Measurements from ENCODE around the gene RPL22L1. TPM values are rescaled to one million over a fixed set of nuclear protein-coding genes. Genes with fewer than 3 reads are reported as not detected.

The RPL22L1 gene
- total and polyA plus RNA-seq, 2 experiments from 2014 or later = 82.2 to 110 TPM

DNA sequence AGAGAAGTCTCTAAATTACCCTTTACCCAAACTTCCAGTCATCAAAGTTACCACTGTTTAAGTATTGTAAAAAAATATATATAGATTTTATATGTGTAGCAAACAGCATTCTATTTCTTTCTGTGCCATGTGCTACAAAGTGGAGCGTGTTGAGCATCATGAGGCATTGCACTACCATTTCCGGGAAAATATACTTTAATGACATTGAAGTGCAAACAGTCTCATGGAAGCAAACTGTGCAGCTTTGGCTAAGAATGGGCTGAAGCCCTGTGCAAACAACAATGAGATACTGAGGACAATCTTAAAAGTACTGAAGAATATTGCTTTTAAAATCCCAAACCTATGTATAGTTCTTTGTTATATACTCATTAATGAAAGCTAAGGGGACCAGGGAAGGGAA, 6.5 kb upstream of the RPL22L1 start:
- Histone ChIP-seq H3K4me2 (ENCODE audit: unreplicated experiment) (no peak overlapping the region), H3K4me3 (no peak overlapping the region), H3K4me1 (ENCODE audit: insufficient read depth) (no peaks in the 10 kb centered on the region), H3K27ac (no peak overlapping the region), H2AFZ (no peak overlapping the region), H3K36me3 (ENCODE audit: low read depth) (no peaks in the 10 kb centered on the region), H4K20me1 (ENCODE audit: insufficient read depth) (no peaks in the 10 kb centered on the region), H3K9ac (no peak overlapping the region), H3K79me2 (ENCODE audit: insufficient read depth) (no peaks in the 10 kb centered on the region), H3K9me2 (ENCODE audit: insufficient read depth) (no peaks in the 10 kb centered on the region), H3F3A (ENCODE audit: insufficient read depth) (no peaks in the 10 kb centered on the region), H3K9me3 (ENCODE audit: low read depth) (no peaks in the 10 kb centered on the region), H3K27me3 (replicated peaks; ENCODE audit: insufficient read depth) (no peaks in the 10 kb centered on the region)
- 69 to 77% methylated on average over 2 of the region's 2 CpGs for WGBS, 2 experiments (ENCODE audit: low coverage in 1 of 2, low lambda C conversion rate in 2 of 2, missing lambda C conversion rate in 2 of 2)
- in situ Hi-C loops (cut with MboI) = no loop called here
- no peak for TF ChIP-seq EZH2 (IDR thresholded peaks at IDR 0.05; ENCODE audit: insufficient read depth, poor library complexity, severe bottlenecking)
- TF ChIP-seq EZH2phosphoT487 (IDR thresholded peaks at IDR 0.05; ENCODE audit: insufficient read depth, low read depth) = no peak
- no peak for DNase-seq

DNA sequence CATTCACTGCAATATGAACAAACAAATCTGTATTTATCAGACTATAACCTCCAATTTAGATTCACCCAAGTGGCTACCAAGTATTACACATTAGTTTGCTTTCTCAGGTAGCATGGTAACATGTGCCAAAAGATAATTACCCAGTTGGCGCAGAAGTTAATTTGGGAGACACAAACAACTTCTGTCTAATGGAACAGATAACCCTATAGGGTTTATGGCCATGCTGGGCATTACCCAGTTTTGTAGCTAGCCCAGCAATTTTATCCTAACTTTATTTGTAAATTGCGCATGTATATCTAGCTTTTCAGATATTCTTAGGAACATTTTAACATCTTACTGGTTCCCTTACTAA, 780 bp downstream of the RPL22L1 start:
- Histone ChIP-seq H3K27me3 (replicated peaks; ENCODE audit: insufficient read depth) (no peaks in the 10 kb centered on the region), H3K27ac (peak overlapping the region; percentile 84), H3K79me2 (ENCODE audit: insufficient read depth) (peaks cover 27% of the 10 kb centered on the region), H3K36me3 (ENCODE audit: low read depth) (peaks cover 35% of the 10 kb centered on the region), H3K9me3 (ENCODE audit: low read depth) (no peaks in the 10 kb centered on the region), H3K9ac (peak overlapping the region; percentile 96), H3F3A (ENCODE audit: insufficient read depth) (peaks cover 48% of the 10 kb centered on the region), H4K20me1 (ENCODE audit: insufficient read depth) (peaks cover 7% of the 10 kb centered on the region; the same call in 1 of the 2 replicates), H3K4me3 (peak overlapping the region; percentile 91), H2AFZ (peak overlapping the region; percentile 92; the same call in 1 of the 2 replicates), H3K4me2 (ENCODE audit: unreplicated experiment) (peak overlapping the region; percentile 98), H3K9me2 (ENCODE audit: insufficient read depth) (no peaks in the 10 kb centered on the region), H3K4me1 (ENCODE audit: insufficient read depth) (peaks cover 26% of the 10 kb centered on the region)
- no peak for DNase-seq
- WGBS, 2 experiments (ENCODE audit: low coverage in 1 of 2, low lambda C conversion rate in 2 of 2, missing lambda C conversion rate in 2 of 2) = 0% methylated on average over 2 of the region's 2 CpGs
- TF ChIP-seq EZH2 (IDR thresholded peaks at IDR 0.05; ENCODE audit: insufficient read depth, poor library complexity, severe bottlenecking) (no peak), EZH2phosphoT487 (IDR thresholded peaks at IDR 0.05; ENCODE audit: insufficient read depth, low read depth) (no peak)
- in situ Hi-C loops (cut with MboI) = no loop called here

DNA sequence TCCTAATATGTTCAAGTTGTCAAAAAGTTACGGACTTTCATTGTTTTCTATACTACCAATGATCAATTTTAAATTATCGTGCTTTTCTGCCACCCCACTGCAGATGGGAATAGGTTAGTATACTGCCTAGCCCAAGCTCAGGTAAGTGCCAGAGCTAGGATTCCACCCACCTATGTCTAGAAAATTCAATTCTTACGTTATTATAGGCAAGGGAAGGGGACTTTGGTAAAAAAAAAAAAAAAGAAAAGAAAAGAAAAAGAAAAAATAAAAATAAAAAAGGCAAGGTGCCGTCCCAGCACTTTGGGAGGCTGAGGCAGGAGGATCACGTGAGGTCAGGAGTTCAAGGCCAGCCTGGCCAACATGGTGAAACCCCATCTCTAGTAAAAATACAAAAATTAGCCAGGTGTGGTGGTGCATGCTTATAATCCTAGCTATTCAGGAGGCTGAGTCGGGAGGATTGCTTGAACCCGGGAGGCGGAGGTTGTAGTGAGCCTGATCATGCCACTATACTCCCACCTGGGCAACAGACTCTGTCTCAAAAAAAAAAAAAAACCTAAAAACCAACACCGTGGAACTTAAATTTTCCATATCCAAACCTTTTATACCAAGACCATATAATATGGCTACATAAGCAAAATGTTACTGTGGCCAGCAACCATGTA, 1.3 kb downstream of the RPL22L1 start:
- no peak overlapping the region for H2AFZ ChIP-seq
- TF ChIP-seq EZH2 (IDR thresholded peaks at IDR 0.05; ENCODE audit: insufficient read depth, poor library complexity, severe bottlenecking) = no peak
- no peak for TF ChIP-seq EZH2phosphoT487 (IDR thresholded peaks at IDR 0.05; ENCODE audit: insufficient read depth, low read depth)
- H3K4me2 ChIP-seq (ENCODE audit: unreplicated experiment) = peak overlapping the region; percentile 98
- H3K9ac ChIP-seq = peak overlapping the region; percentile 96
- H3K4me3 ChIP-seq = peak overlapping the region; percentile 91
- WGBS, 2 experiments (ENCODE audit: low coverage in 1 of 2, low lambda C conversion rate in 2 of 2, missing lambda C conversion rate in 2 of 2) = 80 to 82% methylated on average over 9 of the region's 9 CpGs
- H3K79me2 ChIP-seq (ENCODE audit: insufficient read depth) = peaks cover 27% of the 10 kb centered on the region
- no peaks in the 10 kb centered on the region for H3K9me3 ChIP-seq (ENCODE audit: low read depth)
- H3K27ac ChIP-seq = peak overlapping the region; percentile 84; the same call in 1 of the 2 replicates
- peaks cover 35% of the 10 kb centered on the region for H3K36me3 ChIP-seq (ENCODE audit: low read depth)
- H3K9me2 ChIP-seq (ENCODE audit: insufficient read depth) = no peaks in the 10 kb centered on the region
- peaks cover 53% of the 10 kb centered on the region for H3F3A ChIP-seq (ENCODE audit: insufficient read depth)
- peak; percentile 24 for DNase-seq
- in situ Hi-C loops (cut with MboI) = no loop called here
- H3K27me3 ChIP-seq (replicated peaks; ENCODE audit: insufficient read depth) = no peaks in the 10 kb centered on the region
- peaks cover 7% of the 10 kb centered on the region; the same call in 1 of the 2 replicates for H4K20me1 ChIP-seq (ENCODE audit: insufficient read depth)
- H3K4me1 ChIP-seq (ENCODE audit: insufficient read depth) = peaks cover 26% of the 10 kb centered on the region

DNA sequence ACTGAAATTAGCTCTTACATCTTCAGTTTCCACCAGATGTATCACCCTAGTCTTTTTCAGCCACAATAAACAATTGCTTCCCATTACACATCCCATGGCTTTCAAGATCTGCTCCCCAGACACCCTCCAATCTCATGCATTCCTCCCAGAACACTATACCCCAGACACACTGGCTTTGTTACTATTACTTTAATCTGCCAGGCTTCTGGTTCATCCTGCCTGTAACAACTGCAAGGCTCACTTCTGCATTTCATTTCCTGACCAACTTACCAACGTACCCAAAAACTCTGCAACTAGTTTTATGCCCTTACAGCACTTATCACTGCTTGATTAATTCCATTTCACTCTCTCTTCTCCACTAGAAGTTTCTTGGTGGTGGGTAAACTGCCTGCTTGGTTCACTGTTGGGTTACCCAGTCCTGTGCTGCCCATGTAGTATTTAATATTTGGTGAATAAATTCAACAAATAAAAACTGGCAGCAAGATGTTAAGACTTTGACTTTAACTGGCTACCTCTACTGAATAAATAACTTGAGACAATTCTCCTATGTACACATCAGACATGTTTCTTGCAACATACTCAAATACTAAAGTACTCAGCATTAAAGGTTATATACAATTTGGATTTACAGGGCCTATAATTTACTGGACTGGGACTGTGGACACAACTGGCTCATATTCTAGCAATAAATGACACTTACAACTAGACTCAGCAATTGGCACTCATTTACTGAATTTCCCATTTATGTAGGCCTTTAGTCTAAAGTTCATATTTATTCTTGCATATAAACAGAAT, 2.7 kb downstream of the RPL22L1 start:
- peaks cover 35% of the 10 kb centered on the region for H3K36me3 ChIP-seq (ENCODE audit: low read depth)
- peaks cover 7% of the 10 kb centered on the region; the same call in 1 of the 2 replicates for H4K20me1 ChIP-seq (ENCODE audit: insufficient read depth)
- in situ Hi-C loops (cut with MboI) = no loop called here
- WGBS, 2 experiments (ENCODE audit: low coverage in 1 of 2, low lambda C conversion rate in 2 of 2, missing lambda C conversion rate in 2 of 2) = 9 to 16% methylated on average over 1 of the region's 1 CpG
- peak overlapping the region; percentile 96 for H3K9ac ChIP-seq
- peaks cover 27% of the 10 kb centered on the region for H3K79me2 ChIP-seq (ENCODE audit: insufficient read depth)
- no peaks in the 10 kb centered on the region for H3K9me2 ChIP-seq (ENCODE audit: insufficient read depth)
- TF ChIP-seq EZH2phosphoT487 (IDR thresholded peaks at IDR 0.05; ENCODE audit: insufficient read depth, low read depth) = no peak
- no peak for TF ChIP-seq EZH2 (IDR thresholded peaks at IDR 0.05; ENCODE audit: insufficient read depth, poor library complexity, severe bottlenecking)
- H2AFZ ChIP-seq = no peak overlapping the region
- H3K9me3 ChIP-seq (ENCODE audit: low read depth) = no peaks in the 10 kb centered on the region
- peaks cover 26% of the 10 kb centered on the region for H3K4me1 ChIP-seq (ENCODE audit: insufficient read depth)
- peaks cover 67% of the 10 kb centered on the region for H3F3A ChIP-seq (ENCODE audit: insufficient read depth)
- H3K4me3 ChIP-seq = peak overlapping the region; percentile 91
- peak overlapping the region; percentile 98 for H3K4me2 ChIP-seq (ENCODE audit: unreplicated experiment)
- no peaks in the 10 kb centered on the region for H3K27me3 ChIP-seq (replicated peaks; ENCODE audit: insufficient read depth)
- DNase-seq = peak; percentile 17
- peak overlapping the region; percentile 8 for H3K27ac ChIP-seq

Data from GM23248 (cell line).